H9 (cell line): ENCODE measurements around the gene SNX11. TPM values are rescaled to one million over a fixed set of nuclear protein-coding genes. Genes with fewer than 3 reads are reported as not detected.

Source experiments
- DNase-seq: peaks from one replicate; pipeline ENCODE4 v3.0.0-alpha.2; 2017
- H2AFZ ChIP-seq: one replicate; pipeline ENCODE4 v1.6.1; 2013; ENCODE audit warnings: mild to moderate bottlenecking, low read length, control low read depth, moderate library complexity
- H2AK5ac ChIP-seq: 2 replicates; pipeline ENCODE4 v1.6.1; 2013; ENCODE audit warnings: low read length, control low read depth, mixed read lengths; ENCODE audit not compliant: insufficient read length
- H2BK120ac ChIP-seq: one replicate; pipeline ENCODE4 v1.6.1; 2013; ENCODE audit warnings: low read depth, mild to moderate bottlenecking, low read length, control low read depth, inconsistent platforms; ENCODE audit not compliant: poor library complexity, severe bottlenecking
- H2BK12ac ChIP-seq: 2 replicates; pipeline ENCODE4 v1.6.1; 2013; ENCODE audit warnings: low read length, control low read depth, mixed read lengths, low read depth; ENCODE audit not compliant: insufficient read length
- H2BK15ac ChIP-seq: 2 replicates; pipeline ENCODE4 v1.6.1; 2013; ENCODE audit warnings: low read depth, low read length, control low read depth
- H2BK20ac ChIP-seq: one replicate; pipeline ENCODE4 v1.6.1; 2013; ENCODE audit warnings: low read depth, mild to moderate bottlenecking, low read length, control low read depth, inconsistent platforms; ENCODE audit not compliant: poor library complexity, severe bottlenecking
- H2BK5ac ChIP-seq: 2 replicates; pipeline ENCODE4 v1.6.1; 2013; ENCODE audit warnings: low read length, control low read depth, mixed read lengths; ENCODE audit not compliant: insufficient read length
- H3K14ac ChIP-seq: 2 replicates; pipeline ENCODE4 v1.6.1; 2013; ENCODE audit warnings: low read length, control low read depth; ENCODE audit not compliant: insufficient read depth
- H3K18ac ChIP-seq: 2 replicates; pipeline ENCODE4 v1.6.1; 2013; ENCODE audit warnings: low read depth, mild to moderate bottlenecking, mixed read lengths, low read length, control low read depth; ENCODE audit not compliant: insufficient read length
- H3K23ac ChIP-seq: 2 replicates; pipeline ENCODE4 v1.6.1; 2013; ENCODE audit warnings: low read length, control low read depth, mixed read lengths, low read depth; ENCODE audit not compliant: insufficient read length
- H3K23me2 ChIP-seq: 2 replicates; pipeline ENCODE4 v1.6.1; 2013; ENCODE audit warnings: low read depth, mild to moderate bottlenecking, mixed read lengths, low read length, control low read depth; ENCODE audit not compliant: insufficient read length, poor library complexity, severe bottlenecking
- H3K27ac ChIP-seq: 2 replicates; pipeline ENCODE4 v1.5.1; 2013; ENCODE audit warnings: low read length, control low read depth, mixed read lengths, low read depth; ENCODE audit not compliant: insufficient read length
- H3K27me3 ChIP-seq: 2 replicates; pipeline ENCODE4 v1.6.1; 2013; ENCODE audit warnings: low read length, control low read depth, inconsistent platforms; ENCODE audit not compliant: insufficient read depth
- H3K4ac ChIP-seq: 2 replicates; pipeline ENCODE4 v1.6.1; 2013; ENCODE audit warnings: low read depth, mild to moderate bottlenecking, control low read depth, inconsistent platforms, low read length, moderate library complexity
- H3K4me1 ChIP-seq: 2 replicates; pipeline ENCODE4 v1.6.1; 2013; ENCODE audit warnings: low read length, control low read depth, inconsistent platforms; ENCODE audit not compliant: insufficient read depth
- H3K4me2 ChIP-seq: 2 replicates; pipeline ENCODE4 v1.6.1; 2013; ENCODE audit warnings: low read length, control low read depth, mixed read lengths; ENCODE audit not compliant: insufficient read length, insufficient read depth
- H3K56ac ChIP-seq: 2 replicates; pipeline ENCODE4 v1.6.1; 2013; ENCODE audit warnings: low read depth, mild to moderate bottlenecking, mixed read lengths, low read length, control low read depth; ENCODE audit not compliant: insufficient read length
- H3K79me1 ChIP-seq: 2 replicates; pipeline ENCODE4 v1.6.1; 2013; ENCODE audit warnings: low read depth, mild to moderate bottlenecking, moderate library complexity, low read length, control low read depth, inconsistent platforms; ENCODE audit not compliant: insufficient read depth, poor library complexity, severe bottlenecking
- H3K79me2 ChIP-seq: 2 replicates; pipeline ENCODE4 v1.6.1; 2013; ENCODE audit warnings: low read length, control low read depth, inconsistent platforms; ENCODE audit not compliant: insufficient read depth
- H3K9ac ChIP-seq: 2 replicates; pipeline ENCODE4 v1.6.1; 2013; ENCODE audit warnings: low read length, control low read depth, mixed read lengths; ENCODE audit not compliant: insufficient read length; ENCODE audit errors: extremely low read depth
- H3K9me3 ChIP-seq: one replicate; pipeline ENCODE4 v1.6.1; 2013; ENCODE audit warnings: low read depth, low read length, inconsistent platforms; ENCODE audit not compliant: control insufficient read depth
- H3T11ph ChIP-seq: one replicate; pipeline ENCODE4 v1.6.1; 2013; ENCODE audit warnings: mild to moderate bottlenecking, low read length, control low read depth, inconsistent platforms
- H4K20me1 ChIP-seq: one replicate; pipeline ENCODE4 v1.6.1; 2013; ENCODE audit not compliant: control insufficient read depth, insufficient read length, insufficient read depth
- H4K5ac ChIP-seq: 2 replicates; pipeline ENCODE4 v1.6.1; 2013; ENCODE audit warnings: low read depth, mild to moderate bottlenecking, mixed read lengths, low read length, control low read depth; ENCODE audit not compliant: insufficient read length
- H4K8ac ChIP-seq: replicated peaks from 2 replicates; pipeline ENCODE4 v1.6.1; 2013; ENCODE audit warnings: low read length, control low read depth, mixed read lengths, low read depth; ENCODE audit not compliant: insufficient read length
- H4K91ac ChIP-seq: 2 replicates; pipeline ENCODE4 v1.6.1; 2013; ENCODE audit warnings: low read depth, mild to moderate bottlenecking, moderate library complexity, mixed read lengths, low read length, control low read depth; ENCODE audit not compliant: insufficient read length
- H3K27ac Mint-ChIP-seq, 3 experiments: 2 replicates in 2 of 3; 3 replicates in 1 of 3; pipeline ENCODE4 v1.8.0; 2020 to 2021; ENCODE audit warnings: mixed read lengths in 3 of 3, mild to moderate bottlenecking in 1 of 3, moderate library complexity in 1 of 3
- H3K27me3 Mint-ChIP-seq: 2 replicates; pipeline ENCODE4 v1.8.0; 2021; ENCODE audit warnings: low read depth, mild to moderate bottlenecking, moderate library complexity, mixed read lengths
- H3K36me3 Mint-ChIP-seq, 3 experiments: 2 replicates in 2 of 3; 3 replicates in 1 of 3; pipeline ENCODE4 v1.8.0; 2020 to 2021; ENCODE audit warnings: low read depth in 3 of 3, mixed read lengths in 3 of 3; ENCODE audit not compliant: insufficient read depth in 1 of 3
- H3K4me1 Mint-ChIP-seq, 2 experiments: 2 replicates each; pipeline ENCODE4 v1.8.0; 2020; ENCODE audit warnings: mixed read lengths in 2 of 2
- H3K4me3 Mint-ChIP-seq, 2 experiments: 2 replicates in 1 of 2; 3 replicates in 1 of 2; pipeline ENCODE4 v1.8.0; 2020 to 2021; ENCODE audit warnings: mild to moderate bottlenecking in 2 of 2, mixed read lengths in 2 of 2, moderate library complexity in 1 of 2
- H3K9me3 Mint-ChIP-seq, 2 experiments: 2 replicates in 1 of 2; 3 replicates in 1 of 2; pipeline ENCODE4 v1.8.0; 2020; ENCODE audit warnings: mild to moderate bottlenecking in 2 of 2, mixed read lengths in 2 of 2, moderate library complexity in 1 of 2
- WGBS: extraction: QIAGEN DNeasy Blood & Tissue Kit; methylation state at CpG from one replicate; pipeline ENCODE4 v1.1.7; 2013; ENCODE audit warnings: missing lambda C conversion rate, low lambda C conversion rate, mixed read lengths; ENCODE audit not compliant: insufficient read length; ENCODE audit errors: extremely low coverage; 5-methylcytosine and 5-hydroxymethylcytosine counted together
- total RNA-seq: library from RNA; stranded (reverse); gene quantifications from 2 replicates; pipeline ENCODE4 v1.2.1, GENCODE V29; 2021
- TF ChIP-seq, protein P1 (sequence below): fragments of 200-600 bp; sonication (generic); conservative IDR thresholded peaks from 3 replicates; pipeline ENCODE4 v1.8.0; 2021; ENCODE audit warnings: antibody characterized with exemption, mild to moderate bottlenecking

The SNX11 gene
- total RNA-seq, 1 experiment from 2014 or later: 20.0 TPM

DNA sequence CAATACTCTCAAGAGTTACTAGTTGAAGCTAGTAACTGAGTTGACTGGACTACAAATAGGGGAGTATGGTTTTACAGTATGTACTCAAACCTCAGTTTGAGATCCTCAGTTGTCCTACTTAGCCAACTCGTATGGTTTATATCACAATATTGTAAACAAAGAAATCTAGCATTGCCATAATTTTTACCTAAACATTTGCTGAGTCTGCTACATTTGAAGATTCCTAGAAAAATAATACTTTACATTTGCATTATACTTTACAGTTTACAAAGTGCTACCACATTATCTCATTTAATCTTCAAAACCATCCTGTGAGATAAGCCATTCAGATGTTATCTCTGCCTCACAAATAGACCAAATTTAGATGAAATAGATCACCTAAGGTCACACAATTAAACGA, 22.6 kb upstream of the SNX11 start:
- Histone ChIP-seq H4K8ac (no peak overlapping the region), H3K4me2 (no peak overlapping the region), H2AFZ (no peak overlapping the region), H3K27me3 (no peaks in the 10 kb centered on the region), H2AK5ac (no peak overlapping the region), H3K4me1 (no peaks in the 10 kb centered on the region), H3K79me1 (no peaks in the 10 kb centered on the region), H4K91ac (no peak overlapping the region), H3T11ph (no peak overlapping the region), H4K5ac (no peak overlapping the region), H3K23me2 (no peaks in the 10 kb centered on the region), H3K56ac (no peak overlapping the region), H3K14ac (no peak overlapping the region), H2BK5ac (no peak overlapping the region), H2BK20ac (no peak overlapping the region), H3K79me2 (peaks cover 15% of the 10 kb centered on the region; the same call in 1 of the 2 replicates), H2BK15ac (no peak overlapping the region), H3K9ac (no peak overlapping the region), H2BK12ac (no peak overlapping the region), H2BK120ac (no peak overlapping the region), H4K20me1 (no peaks in the 10 kb centered on the region), H3K27ac (no peak overlapping the region), H3K23ac (no peak overlapping the region), H3K18ac (no peak overlapping the region), H3K4ac (no peak overlapping the region), H3K9me3 (no peaks in the 10 kb centered on the region)
- Mint-ChIP-seq H3K4me3 (no peak overlapping the region), H3K27me3 (no peaks in the 10 kb centered on the region), H3K4me1 (no peaks in the 10 kb centered on the region), H3K36me3 (peaks cover 0 to 9% (median 4%) of the 10 kb centered on the region in 3 experiments; a peak in 4 of 7 replicates), H3K9me3 (no peaks in the 10 kb centered on the region), H3K27ac (no peak overlapping the region; a peak in 1 of 7 replicates)
- DNase-seq: no peak
- TF ChIP-seq, protein P1, sequence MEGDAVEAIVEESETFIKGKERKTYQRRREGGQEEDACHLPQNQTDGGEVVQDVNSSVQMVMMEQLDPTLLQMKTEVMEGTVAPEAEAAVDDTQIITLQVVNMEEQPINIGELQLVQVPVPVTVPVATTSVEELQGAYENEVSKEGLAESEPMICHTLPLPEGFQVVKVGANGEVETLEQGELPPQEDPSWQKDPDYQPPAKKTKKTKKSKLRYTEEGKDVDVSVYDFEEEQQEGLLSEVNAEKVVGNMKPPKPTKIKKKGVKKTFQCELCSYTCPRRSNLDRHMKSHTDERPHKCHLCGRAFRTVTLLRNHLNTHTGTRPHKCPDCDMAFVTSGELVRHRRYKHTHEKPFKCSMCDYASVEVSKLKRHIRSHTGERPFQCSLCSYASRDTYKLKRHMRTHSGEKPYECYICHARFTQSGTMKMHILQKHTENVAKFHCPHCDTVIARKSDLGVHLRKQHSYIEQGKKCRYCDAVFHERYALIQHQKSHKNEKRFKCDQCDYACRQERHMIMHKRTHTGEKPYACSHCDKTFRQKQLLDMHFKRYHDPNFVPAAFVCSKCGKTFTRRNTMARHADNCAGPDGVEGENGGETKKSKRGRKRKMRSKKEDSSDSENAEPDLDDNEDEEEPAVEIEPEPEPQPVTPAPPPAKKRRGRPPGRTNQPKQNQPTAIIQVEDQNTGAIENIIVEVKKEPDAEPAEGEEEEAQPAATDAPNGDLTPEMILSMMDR: no peak
- WGBS: no CpG with 5 or more reads among the region's 2 CpGs
